CD4-positive, alpha-beta T cell treated with Interferon gamma for 1 hour (primary cell): Measurements from ENCODE around the gene ENTPD8.
"Not testable (repeated sequence)": the region's sequence is repeated elsewhere in the genome, so short reads cannot be mapped to it uniquely, and the experiment has no call there.

Experiments
- DNase-seq: peaks from one replicate; pipeline ENCODE4 v3.0.0-alpha.2; 2020

Gene ENTPD8

GRCh38 chr9:137457406-137458193, 16.4 kb upstream of the ENTPD8 start:
- DNase-seq = no peak

DNA sequence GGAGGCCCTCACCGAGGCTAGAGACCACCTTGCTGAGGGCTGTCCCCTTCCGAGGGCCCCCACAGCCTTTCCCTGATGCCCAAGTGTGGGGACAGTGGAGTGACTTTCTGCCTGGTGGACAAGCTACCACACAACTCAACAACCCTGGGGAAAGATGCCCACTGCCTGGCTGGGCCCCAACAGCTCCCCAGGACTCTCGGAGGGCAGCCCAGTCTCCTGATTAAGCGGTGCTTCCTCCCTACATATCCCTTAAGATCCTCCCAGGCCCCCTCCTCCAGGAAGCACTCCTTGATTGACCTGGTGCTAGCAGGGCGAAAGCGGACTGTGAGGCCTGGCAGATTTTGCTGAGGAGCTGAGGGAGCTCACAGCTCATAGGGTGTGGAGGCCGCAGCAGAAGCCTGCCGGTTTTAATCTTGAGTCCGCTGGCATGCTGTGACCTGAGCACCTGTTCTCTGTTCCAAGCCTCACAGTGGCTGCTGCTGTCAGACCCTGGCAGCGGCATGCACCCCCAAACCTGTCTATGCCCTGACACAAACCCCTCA, 15.8 kb upstream of the ENTPD8 start:
- DNase-seq = no peak

DNA sequence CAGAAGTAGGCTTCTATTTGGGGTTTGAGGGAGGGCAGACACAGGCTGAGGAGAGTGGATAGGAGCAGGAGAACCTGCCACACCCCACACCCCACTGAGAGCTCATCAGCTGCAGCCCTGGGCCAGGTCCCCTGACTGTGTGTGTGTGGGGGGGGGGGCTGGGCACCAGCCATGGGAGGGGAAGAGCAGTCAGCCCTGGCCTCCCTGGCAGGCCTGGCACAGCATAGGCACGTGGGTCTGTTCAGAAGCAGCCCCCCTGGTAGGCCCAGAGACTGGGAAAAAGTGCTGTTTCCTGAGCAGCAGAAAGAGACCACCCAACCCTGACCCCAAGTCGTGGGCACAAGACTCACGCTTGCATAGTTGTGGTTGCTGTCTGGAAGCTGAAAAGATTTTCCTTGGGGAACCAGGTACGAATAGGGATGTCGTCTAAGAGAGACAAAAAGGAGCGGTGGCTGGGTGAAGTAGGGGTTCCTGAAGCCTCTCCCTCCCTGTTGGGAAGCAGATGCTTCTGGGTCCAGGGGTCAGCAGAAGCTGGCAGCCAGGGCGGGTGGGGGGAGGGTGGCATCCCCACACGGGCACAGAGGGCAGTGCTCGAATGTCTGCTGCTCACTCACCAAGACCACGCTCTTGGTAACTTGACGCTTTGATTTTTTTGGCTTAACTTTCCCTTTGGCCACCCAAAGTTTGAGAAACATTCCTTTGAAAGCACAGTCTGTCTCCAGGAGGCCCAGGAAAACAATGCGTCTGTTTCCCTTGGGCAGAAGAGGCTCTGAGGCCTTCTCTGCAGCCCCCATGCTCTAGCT, 15.1 kb upstream of the ENTPD8 start:
- DNase-seq = no peak

- DNase-seq = no peak
Observed at GRCh38 chr9:137455359-137455991, 14.3 kb upstream of the ENTPD8 start.

DNA sequence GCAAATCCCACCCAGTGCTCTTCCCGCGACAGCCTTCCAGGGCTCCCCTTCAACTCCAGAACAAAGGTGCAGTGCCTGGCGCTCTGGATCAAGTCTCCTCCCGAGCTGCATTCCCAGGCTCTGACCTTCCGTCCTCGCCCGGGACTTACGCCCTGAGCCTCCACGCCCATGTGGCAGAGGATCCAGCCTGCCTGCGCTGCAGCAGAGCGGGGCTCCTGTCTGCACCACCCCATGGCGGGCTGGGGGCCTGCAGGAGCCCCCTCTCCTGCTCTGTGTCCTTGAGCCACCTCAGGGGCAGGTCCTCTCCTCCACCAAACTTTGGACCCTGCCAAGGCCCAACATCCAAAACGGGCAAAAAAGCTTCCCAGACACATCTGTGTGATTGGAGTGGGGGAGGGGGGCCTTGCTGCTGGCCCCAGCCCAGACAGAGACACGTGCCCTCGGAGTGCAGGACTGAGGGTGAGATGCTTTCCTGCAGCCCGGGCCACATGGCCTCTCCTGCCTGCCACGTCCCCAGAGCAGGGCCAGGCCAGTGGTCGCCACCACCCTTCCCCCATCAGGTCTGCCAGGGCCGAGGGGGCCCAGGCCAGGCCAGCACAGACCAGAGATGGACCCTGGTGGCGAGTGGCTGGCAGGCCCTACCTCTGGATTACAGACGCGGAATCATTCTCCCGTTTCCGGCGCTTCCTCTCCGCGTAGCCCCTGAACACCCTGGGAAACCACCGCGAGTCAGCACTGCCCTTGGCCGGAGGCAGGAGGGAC, 13.6 kb upstream of the ENTPD8 start:
- DNase-seq = no peak

DNA sequence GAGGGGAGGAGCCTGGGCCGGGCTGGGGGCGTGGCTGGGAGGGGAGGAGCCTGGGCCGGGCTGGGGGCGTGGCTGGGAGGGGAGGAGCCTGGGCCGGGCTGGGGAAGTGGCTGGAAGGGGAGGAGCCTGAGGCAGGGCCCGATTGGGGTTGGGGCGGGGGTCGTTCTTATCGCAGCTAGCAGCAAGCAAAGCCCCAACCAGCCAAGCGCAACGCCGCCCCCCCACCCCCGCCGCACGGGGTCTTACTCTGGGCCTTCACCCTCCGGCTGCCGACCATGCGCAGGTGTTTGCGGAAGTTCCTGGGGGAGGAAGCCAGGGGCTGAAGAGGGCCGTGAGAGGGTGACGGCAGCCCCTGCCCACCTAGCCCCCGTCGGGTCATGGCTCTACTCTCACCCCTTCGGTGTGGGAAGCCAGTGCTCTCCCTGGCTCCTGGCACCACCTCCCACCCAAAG, 13.0 kb upstream of the ENTPD8 start:
- DNase-seq = peak; percentile 60

GRCh38 chr9:137453643-137454081, 12.5 kb upstream of the ENTPD8 start:
- peak; percentile 77 for DNase-seq

DNA sequence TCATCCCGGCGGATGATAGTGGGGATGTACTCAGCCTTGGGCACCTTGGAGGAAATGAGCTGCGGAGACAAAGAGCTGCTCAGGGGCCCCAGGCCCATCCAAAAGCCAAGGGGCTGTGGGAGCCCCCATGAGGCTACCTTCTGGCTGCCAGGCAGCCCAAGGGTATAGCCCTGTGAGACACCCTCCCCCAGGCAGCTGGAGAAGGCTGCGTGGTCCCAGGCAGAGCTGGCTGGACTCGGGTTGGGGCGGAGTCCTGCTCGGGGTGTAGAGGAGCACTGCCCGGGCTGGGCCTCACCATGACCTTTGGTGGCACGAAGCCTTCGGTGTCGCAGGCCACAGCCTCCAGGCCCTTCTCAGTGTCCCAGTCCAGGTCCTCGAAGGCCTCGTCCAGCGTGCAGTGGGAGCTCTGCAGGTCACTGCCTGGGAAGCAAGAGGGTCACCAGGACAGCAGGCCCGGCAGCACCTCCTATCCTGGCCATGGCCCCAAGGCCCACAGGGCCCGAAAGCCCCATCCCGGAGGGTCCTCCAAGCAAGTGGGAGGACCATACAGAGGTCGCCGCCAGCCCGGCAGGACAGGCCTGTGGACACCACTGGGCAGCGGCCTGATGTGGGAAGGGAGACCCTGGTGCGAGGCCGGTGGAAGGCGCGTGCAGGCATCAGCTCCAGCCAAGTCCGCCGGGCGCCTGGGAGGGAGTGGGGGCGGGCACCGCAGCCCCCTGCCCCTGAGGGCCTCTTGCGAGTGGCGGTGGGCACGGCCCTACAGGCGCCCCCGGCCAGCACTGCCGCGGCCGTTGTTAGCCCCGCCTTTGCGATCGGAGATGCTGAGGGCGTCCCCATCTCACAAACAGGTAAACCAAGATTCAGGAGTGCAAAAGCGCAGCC, 11.8 kb upstream of the ENTPD8 start:
- no peak for DNase-seq

DNA sequence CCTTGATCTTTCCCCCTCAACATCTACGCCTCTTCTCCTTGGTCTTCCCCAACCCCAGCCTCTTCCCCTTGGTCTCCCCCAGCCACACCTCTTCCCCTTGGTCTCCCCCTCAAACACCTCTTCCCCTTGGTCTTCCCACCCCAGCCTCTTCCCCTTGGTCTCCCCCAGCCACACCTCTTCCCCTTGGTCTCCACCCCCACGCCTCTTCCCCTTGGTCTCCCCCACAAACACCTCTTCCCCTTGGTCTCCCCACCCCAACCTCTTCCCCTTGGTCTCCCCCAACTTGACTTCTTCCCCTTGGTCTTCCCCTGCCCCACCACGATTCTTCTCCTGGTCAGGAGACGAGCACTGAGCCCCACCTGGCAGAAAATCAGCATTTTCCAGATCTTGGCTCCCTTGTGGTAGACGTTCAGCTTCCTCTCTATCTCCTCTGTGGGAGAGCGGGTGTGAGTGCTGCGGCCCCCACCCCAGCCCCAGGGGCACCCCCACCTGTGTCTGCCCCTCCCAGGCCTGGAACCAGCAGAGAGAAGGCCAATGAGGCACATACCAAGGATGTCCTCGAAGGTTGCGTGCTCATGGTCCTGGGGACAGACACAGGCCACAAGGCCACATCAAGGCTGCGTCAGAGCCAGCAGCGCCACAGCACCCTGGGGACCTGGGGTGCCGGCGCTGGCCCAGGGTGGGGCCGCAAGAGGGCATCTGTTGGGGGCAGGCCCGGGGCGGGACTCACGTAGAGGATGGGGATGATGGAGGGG, 11.0 kb upstream of the ENTPD8 start:
- DNase-seq = no peak

- not testable (repeated sequence) for DNase-seq
Observed at GRCh38 chr9:137451264-137452005, 10.3 kb upstream of the ENTPD8 start.

DNA sequence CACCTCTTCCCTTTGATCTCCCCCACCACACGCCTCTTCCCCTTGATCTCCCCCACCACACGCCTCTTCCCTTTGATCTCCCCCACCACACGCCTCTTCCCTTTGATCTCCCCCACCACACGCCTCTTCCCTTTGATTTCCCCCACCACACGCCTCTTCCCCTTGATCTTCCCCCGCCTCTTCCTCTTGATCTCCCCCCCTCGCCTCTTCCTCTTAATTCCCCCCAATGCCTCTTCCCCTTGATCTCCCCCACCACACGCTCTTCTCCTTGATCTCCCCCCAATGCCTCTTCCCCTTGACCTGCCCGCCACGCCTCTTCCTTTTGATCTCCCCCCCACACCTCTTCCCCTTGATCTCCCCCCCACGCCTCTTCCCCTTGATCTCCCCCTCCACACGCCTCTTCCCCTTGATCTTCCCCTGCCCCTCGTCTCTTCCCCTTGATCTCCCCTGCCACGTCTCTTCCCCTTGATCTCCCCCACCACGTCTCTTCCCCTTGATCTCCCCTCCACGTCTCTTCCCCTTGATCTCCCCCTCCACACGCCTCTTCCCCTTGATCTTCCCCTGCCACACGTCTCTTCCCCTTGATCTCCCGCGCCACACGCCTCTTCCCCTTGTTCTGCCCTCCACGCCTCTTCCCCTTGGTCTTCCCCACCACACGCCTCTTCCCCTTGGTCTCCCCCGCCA, 9.5 kb upstream of the ENTPD8 start:
- peak; percentile 61 for DNase-seq

- DNase-seq = peak; percentile 60
Observed at GRCh38 chr9:137449931-137450538, 8.9 kb upstream of the ENTPD8 start.

DNA sequence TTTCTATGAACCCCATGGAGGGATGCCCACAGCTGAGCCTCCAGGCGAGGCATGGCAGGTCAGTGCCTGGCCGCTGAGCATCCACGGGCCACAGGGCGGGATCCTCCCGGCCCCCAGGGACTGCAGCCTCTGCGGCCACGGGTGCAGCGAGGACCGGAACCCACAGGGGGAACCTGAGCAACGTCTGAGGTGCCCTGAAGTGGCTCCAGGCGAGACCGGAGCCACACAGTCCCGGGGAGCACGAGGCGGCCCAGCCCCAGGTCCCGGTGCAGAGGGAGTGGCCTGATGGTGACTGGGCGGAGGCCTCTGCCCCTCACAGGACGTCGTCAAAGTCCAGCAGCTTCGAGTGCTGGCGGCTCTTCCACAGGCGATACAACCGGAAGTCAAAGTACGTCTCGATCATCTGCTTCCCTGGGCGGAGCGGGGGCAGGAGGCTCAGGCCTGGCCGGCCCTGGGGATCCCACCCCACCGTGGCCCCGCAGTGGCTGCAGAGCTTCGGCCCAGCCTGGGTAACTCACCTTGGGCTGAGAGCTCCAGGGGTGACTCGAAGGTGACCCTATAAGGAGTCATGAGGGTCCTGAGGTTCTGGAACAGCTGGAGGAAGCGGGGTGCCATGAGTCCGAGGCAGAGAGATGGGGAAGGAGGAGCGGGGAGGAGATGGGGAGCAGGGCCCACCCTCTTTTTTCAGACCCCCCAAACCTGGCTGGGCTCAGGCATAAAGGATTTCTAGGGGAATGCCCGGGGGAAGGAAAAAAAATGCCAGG, 8.1 kb upstream of the ENTPD8 start:
- no peak for DNase-seq

DNA sequence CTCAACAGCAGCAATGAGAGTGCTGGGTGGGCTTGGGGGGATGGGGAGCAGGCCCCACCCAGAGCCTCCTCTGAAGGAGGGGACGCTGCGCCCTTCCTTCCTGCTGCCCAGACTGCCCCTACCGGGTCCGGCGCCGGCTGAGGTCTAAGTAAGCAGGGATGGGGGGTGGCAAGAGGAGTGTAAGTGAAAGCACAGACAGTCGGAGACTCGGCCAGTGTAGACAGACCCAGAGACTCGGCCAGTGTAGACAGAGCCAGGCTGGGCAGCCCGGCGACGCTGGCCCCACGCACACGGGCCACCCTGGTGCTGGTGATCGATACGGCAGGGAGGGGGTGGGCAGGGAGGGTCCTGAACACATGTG, 7.4 kb upstream of the ENTPD8 start:
- DNase-seq = no peak

GRCh38 chr9:137447722-137448601, 6.8 kb upstream of the ENTPD8 start:
- no peak for DNase-seq

- DNase-seq = peak; percentile 38
Observed at GRCh38 chr9:137446851-137447471, 5.8 kb upstream of the ENTPD8 start.
